CD4-positive, alpha-beta T cell treated with Interleukin-1 beta for 1 hour (primary cell): ENCODE data around the gene ZSCAN10.

Experiments
- DNase-seq, 2 donors: peaks; one replicate each; pipeline ENCODE4 v3.0.0-alpha.2; 2020 to 2022

The ZSCAN10 gene

DNA sequence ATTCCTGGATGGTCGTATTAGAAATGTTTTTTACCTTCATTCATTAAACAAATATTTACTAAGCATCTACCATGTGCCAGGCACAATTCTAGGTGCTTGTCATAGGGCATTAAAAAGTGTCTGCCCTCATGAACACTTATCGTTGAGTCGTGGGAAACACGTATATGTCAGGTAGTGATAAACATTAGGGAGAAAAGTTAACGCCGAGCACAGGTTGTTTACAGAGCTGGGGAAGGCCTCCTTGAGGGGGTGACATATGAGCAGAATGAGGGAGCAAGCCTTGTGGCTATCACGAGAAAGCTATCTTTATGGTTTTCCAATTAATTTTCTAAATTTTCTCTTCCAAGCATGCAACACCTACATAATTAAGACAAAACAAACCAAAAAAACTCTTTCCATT lies 34.8 kb upstream of the ZSCAN10 start:
- no peak for DNase-seq

- DNase-seq, result peak; percentile 40 to 45
Observed at GRCh38 chr16:3131755-3132377, 32.8 kb upstream of the ZSCAN10 start.

DNA sequence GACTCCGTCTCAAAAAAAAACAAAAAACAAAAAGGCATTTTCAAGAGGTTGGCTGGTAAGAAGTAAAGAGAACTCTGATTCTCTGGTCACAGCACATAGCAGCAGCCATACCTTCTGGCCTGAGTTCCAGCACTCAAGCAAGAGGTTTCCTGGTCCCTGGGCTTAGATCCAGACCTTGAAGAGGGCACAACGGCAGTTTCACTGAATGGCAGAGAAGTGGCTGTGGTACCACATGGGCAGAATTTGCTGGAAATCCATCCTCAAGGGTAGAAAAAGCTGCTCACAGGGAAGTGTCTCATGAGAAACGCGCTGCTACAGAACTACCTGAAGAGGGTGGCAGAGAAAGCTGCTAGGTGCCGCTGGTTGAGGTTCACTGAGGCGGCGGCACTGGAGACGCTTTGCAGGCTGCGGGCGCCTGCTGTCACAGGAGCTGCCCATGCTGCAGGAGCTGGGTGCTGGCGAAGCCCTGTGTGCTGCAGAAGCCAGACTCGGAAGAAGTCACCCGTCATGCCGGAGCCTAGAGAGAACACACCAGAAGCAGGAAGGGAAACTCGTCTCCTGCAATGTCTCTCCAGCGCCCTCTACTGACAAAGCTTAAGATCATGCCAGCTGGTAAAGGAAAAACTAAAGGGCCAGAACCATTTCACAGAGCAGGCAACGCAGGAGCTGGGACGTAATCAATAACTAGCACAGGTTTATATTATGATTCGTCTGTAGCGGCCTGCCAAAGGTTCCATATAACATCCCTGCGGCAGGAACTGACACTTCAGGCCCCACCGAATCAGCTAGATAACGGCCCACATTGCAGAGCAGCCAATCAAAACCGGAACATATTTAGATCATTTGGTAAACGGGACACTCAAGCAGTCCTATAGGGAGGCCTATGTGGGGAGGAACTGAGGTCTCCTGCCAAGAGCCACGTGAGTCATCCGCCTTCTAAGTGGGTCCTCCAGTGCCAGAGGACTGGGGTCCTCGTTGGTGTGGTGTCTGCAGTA lies 30.3 kb upstream of the ZSCAN10 start:
- peak; percentile 87 to 91 for DNase-seq

DNA sequence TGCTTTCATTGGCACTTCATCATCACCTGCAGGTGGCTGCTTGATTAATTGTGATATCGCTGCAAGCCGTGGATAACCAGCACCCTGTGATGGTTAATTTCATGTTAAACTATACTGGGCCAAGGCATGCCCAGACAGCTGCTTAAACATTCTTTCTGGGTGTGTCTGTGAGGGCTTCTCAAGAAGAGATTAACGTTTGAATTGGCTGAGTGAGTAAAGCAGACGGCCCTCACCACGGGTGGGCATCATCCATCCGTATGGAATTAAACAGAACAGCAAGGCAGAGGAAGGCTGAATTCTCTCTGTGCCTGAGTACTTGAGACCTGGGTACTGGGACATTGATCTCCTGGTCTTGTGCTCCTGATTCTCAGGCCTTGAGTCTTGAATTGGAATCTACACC lies 28.7 kb upstream of the ZSCAN10 start:
- DNase-seq, result no peak

DNA sequence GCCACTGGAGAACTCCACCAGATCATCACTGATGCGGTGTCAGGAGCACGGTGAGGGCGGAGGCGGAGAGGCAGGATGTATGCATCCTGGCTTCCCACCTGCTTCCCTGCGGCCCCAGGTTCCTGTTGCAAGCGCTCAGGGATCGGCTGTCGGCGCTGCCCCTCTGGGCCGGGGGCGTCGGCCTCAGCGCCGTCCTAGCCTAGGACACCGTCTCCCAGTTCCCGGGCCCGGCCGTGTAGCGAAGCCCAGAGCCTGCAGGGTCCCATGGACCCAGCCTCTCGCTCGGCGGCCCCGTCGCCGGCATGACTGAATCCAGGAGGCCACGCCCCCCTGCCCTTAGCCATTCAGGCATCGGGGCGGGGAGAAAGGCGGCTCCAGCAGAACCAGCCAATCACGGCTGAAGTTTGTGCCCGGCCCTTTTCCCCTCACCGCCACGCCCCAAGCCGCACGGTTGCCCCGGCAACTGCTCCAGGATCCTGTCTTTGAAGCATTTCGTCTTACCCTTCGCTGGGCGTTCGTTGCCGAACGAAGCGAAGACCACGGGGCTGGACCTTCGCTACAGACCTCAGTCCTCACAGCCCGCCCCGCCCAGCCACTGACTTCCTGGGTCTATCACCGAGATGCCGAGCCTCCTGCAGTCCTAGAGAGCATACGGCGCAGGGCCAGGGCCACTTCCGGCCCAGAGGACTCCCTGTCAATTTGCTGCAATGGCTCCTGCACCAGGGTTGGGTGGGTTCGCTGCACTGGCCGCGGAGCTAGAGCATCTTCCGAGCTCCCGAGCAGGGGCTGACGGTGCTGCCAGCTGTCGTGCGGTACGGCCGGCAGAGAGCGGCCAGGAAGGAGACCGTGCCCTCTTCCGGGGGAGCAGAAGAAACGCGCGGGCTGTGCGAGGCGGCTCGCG lies 25.1 kb upstream of the ZSCAN10 start:
- peak; percentile 94 to 96 for DNase-seq

DNA sequence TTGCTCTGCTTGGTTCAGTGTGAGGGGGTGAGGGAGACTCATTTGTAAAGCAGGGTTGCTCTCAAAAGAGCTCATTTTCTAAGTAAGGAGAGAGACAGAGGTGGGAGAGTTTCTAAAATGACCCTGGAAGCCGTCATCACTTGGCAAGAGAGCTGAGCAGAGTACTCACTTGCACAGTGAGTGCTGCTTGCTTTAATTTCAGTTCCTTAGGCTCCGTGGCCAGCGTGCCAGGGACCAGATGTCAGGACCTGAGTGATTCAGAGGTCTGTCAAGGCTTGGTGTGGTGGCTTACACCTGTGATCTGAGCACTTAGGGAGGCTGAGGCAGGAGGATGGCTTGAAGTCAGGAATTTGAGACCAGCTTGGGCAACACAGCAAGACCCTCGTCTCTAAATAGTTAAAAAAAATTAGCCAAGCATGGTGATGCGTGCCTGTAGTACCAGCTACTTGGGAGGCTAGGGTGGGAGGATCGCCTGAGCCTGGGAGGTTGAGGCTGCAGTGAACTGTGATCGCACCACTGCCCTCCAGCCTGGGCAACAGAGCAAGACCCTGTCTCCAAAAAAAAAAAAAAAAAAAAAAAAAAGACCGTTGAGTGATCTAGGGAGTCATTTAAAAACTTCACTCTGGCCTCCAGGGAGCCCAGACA lies 24.0 kb upstream of the ZSCAN10 start:
- no peak for DNase-seq

DNA sequence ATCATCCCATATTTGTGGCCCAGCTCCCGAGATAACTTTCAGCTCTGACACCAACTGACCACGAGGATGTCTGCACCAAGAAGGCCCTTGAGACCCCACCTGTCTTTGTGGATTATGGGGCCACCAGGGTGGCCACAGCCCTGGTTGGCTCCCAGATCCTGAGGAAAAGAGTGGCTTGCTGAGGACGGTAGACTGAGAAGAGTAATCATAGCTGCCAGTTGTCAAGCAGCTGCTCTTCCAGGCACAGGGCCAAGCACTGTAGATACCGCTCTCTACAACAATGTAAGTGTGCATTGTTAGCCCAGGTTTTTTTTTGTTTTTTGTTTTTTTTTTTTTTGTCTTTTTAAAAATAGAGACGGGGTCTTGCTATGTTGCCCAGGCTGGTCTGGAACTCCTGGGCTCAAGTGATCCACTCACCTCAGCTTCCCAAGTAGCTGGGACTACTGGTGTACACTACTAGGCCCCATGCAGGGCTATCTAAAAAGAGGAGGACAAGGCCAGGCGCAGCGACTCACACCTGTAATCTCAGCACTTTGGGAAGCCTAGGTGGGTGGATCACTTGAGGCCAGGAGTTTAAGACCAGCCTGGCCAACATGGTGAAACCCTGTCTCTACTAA lies 22.9 kb upstream of the ZSCAN10 start:
- no peak for DNase-seq

GRCh38 chr16:3120435-3120834 lies 21.3 kb upstream of the ZSCAN10 start:
- DNase-seq, result no peak

GRCh38 chr16:3119701-3120408 lies 20.8 kb upstream of the ZSCAN10 start:
- DNase-seq, result no peak

- DNase-seq, result no peak
Observed at GRCh38 chr16:3119286-3119685, 20.2 kb upstream of the ZSCAN10 start.

DNA sequence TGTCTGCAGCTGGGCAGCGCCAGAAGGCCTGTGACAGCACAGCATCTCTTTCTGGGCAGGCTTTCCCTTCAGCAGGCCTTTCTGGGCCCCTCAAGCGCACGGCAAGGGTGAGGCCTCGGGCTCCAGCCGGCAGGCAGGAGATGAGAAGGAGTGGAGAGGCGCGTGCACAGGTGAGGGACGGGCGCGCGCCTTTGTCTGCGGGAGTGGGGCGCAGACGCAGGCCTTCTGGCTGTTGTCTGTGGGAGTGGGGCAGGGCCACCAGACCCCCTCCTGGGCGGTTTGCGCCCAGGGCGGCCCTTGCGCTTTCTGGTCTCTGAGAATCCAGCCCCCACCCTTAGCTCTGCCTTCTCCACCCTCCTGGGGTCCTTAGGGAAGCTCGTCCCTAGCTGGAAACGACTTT lies 19.8 kb upstream of the ZSCAN10 start:
- DNase-seq, result no peak

- no peak for DNase-seq
Observed at GRCh38 chr16:3118204-3118790, 19.2 kb upstream of the ZSCAN10 start.

DNA sequence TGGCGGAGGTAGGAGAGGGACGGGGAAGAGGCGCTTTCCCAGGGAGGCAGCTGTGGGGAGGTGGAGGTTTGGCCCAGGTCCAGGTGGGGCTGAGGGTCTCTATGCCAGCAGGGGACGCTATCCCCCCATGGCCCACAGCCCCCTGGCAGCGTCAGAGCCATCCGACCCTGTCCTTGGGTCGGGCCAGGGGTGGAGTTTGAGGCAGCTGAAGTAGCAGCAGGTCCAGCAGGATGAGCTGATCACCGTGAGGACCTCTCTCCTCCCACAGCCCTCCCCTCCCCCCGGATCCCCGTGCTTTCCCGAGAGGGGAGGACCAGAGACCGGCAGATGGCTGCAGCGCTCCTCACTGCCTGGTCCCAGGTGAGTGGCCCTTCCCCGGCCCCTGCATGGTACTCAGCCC lies 16.5 kb upstream of the ZSCAN10 start:
- DNase-seq, result no peak

DNA sequence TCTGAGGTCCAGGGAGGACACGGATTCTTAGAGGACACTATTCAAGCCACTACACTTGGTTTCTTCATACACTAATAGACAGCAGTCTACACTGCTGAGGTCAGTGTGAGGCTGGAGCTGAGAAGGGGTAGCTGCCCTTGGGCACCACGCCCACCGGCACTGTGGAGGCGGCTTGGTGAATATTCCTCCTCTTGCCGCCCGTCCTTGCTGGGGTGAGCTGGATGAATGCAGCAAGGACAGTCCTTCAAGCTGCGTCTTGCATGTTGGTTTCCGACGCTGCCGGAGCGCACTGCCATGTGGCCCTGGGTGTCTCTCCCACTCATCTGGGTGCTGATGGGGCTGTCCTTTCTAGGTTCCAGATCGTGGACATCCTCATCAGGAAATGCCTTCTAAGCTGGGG lies 15.9 kb upstream of the ZSCAN10 start:
- no peak for DNase-seq

DNA sequence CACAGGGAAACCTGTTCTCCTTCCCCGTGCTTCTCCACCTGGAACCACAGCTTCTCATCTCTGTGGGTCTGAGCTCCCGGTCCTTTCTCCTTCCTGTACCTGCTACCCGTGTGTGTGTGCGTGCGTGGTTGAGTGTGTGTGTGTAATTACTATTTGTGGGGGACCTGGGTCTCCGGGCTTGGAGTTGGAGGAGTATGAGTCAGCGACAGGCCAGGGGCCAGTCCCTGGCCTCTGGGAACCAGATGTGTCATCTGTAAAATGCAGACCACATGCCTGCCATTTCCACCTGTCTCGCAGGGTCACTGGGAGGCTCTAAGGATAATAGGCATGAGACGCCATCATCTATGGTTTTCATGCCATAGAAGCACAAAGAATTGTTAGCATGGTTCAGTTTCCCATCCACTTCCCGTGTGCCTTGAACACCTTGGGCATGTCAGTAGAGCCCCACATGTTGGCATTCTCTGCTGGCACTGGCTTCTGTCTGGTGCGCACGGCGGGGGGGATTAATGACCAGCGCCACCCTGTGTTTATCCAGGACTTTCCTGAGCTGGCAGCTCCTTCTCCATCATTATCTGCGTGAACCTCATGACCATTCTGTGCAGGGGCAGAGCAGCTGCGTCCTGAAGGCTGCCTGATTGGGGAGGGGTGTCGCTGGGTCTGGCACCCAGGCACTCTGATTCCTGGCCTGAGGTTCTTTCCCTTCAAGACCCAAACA lies 14.8 kb upstream of the ZSCAN10 start:
- DNase-seq, result no peak

DNA sequence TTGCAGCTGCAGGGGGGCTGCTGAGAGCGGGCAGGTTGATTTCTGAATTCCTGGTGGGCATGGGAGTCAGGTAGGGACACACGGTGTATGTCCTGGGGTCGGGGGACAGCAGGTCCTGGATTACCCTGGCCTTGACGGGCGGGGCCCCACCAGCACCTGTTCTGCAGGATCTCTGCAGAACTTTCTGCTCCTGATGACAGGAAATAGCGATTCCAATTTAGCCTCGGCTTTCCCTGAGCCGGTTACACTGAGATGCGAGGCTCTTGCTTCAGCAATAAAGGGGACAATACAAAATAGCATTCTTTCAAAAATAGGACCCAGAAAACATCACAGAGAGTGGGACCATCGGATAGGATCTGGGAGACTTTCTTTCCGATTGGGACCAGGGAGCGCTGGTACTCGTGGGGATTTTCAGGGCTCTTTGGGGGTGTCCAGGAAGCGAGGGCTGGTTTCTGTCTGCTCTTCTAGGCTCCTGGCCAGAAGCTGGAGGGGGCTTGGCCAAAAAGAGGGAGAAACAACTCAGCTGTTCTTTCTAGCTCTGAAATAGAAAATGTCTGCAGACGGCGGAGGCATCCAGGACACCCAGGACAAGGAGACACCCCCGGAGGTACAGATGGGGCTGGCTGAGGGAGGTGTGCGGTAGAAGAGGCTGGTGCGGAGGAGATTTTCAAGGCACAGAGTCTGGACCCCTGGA lies 13.9 kb upstream of the ZSCAN10 start:
- no peak for DNase-seq

GRCh38 chr16:3112058-3112880 lies 13.2 kb upstream of the ZSCAN10 start, which contains the start of gene ZNF205:
ZNF205 (plus strand) TSS chr16:3112586; CDS start chr16:3113431, 845 bp downstream.
- no peak for DNase-seq

DNA sequence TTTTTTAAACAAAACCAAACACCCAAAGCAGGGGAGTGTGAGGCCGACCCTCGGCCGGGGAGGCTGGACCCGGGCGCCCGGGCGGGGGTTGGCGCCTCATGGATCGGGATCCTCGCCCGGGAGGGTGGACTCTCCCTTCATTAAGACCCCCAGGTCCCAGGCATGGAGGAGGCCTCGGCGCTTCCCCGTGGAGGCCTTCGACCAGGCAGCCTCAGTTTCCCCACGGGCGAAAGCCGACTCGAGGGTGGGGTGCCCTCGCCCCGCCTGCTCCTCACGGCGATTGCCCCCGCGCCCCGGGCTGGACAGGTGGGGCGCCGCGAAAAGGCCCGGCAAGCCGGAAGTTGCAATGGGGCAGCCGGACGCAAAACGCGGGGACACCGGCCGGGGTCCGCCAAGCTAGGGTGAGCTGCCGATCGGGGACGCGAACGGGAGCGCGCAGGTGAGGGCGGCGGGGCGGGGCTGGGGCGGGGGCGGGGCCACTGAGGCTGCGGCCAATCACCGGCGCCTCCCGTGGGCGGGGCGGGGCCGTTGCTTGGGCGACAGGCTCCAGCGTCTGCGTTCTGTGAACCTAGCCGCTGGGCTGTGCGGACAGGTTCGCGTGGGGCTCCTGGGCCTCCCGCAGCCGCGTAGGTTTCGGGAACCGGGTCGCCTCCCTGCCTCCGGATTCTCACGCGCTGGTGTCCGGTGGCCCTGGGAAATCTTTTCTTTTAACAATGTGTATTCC lies 7.3 kb upstream of the ZSCAN10 start:
- peak; percentile 92 to 94 for DNase-seq
